Thoracic aorta (tissue), 2 donors: Measurements from ENCODE around the gene NHSL2. TPM values are rescaled to one million over a fixed set of nuclear protein-coding genes. Genes with fewer than 3 reads are reported as not detected.

Source experiments
- ATAC-seq: fragments of 150-250 bp; one replicate; pipeline ENCODE4 v1.8.0; 2017; ENCODE audit warnings: low read depth; ENCODE audit not compliant: insufficient number of reproducible peaks, low FRiP score
- DNase-seq: peaks from one replicate; pipeline ENCODE4 v3.0.0-alpha.2; 2020; ENCODE audit warnings: low spot score
- H3K27ac ChIP-seq, 2 donors: fragments of 200-600 bp; sonication (generic); 1 replicate in 1 of 2; 2 replicates in 1 of 2; pipeline ENCODE4 v1.5.1; 2016; ENCODE audit warnings: mild to moderate bottlenecking in 2 of 2, moderate library complexity in 2 of 2
- H3K27me3 ChIP-seq: fragments of 200-600 bp; sonication (generic); replicated peaks from 2 replicates; pipeline ENCODE4 v1.6.0; 2016; ENCODE audit warnings: mild to moderate bottlenecking; ENCODE audit not compliant: insufficient read depth
- H3K36me3 ChIP-seq: fragments of 200-600 bp; sonication (generic); one replicate; pipeline ENCODE4 v1.5.1; 2016
- H3K4me1 ChIP-seq, 2 donors: fragments of 200-600 bp; sonication (generic); 1 replicate in 1 of 2; 2 replicates in 1 of 2; pipeline versions ENCODE4 v1.5.1 to v1.6.0; 2016; ENCODE audit warnings: low read depth in 2 of 2, mild to moderate bottlenecking in 1 of 2; ENCODE audit not compliant: control insufficient read depth in 1 of 2
- H3K4me3 ChIP-seq: fragments of 200-600 bp; sonication (generic); 2 replicates; pipeline ENCODE4 v1.5.1; 2016; ENCODE audit warnings: mild to moderate bottlenecking
- H3K9me3 ChIP-seq: fragments of 200-600 bp; sonication (generic); 2 replicates; pipeline ENCODE4 v1.5.1; 2016
- CTCF ChIP-seq: fragments of 200-600 bp; sonication (generic); IDR thresholded peaks from one replicate; pipeline ENCODE4 v1.5.1; 2019; ENCODE audit warnings: antibody characterized with exemption
- total RNA-seq, 2 donors: library from RNA; depleted of rRNA; stranded (reverse); fragments of >200 nt; gene quantifications; one replicate each; pipeline versions ENCODE4 v1.1.0 to v1.2.3, GENCODE V29; 2016

NHSL2 gene
- total RNA-seq, 2 donors from 2014 or later = 15.0 to 16.5 TPM

DNA sequence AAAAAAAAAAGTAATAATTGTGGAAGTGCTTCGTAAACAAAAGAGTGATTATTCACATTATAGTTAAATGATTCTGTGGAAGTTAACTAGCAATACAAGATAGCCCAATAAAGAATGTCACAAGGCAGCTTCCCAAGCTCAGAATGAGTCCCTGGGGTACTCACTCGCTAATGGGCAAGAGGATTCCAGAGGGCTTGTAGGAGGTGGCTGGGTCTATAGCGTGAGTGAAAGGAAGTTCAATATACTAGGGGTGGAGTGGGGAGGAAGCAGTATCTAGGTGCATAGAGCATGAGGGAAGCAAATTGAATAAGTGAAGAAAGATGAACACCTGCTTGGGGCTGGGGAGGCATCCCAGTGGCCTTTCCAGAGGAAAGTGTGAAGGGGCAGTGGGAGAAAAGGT, 178.6 kb downstream of the NHSL2 start:
- no peak overlapping the region for H3K27ac ChIP-seq
- H3K27me3 ChIP-seq = no peaks in the 10 kb centered on the region

GRCh38 chrX:72094894-72095293, 184.2 kb downstream of the NHSL2 start:
- H3K9me3 ChIP-seq = no peaks in the 10 kb centered on the region
- no peaks in the 10 kb centered on the region for H3K27me3 ChIP-seq
- no peak overlapping the region for H3K27ac ChIP-seq
- H3K4me1 ChIP-seq = no peaks in the 10 kb centered on the region
- DNase-seq (no peak), ATAC-seq (no peak)
- TF ChIP-seq CTCF = no peak
- no peak overlapping the region for H3K4me3 ChIP-seq
- H3K36me3 ChIP-seq = no peaks in the 10 kb centered on the region

More for the DNA sequence above, 178.6 kb downstream of the NHSL2 start:
- Histone ChIP-seq H3K9me3 (no peaks in the 10 kb centered on the region), H3K36me3 (no peaks in the 10 kb centered on the region), H3K4me3 (no peak overlapping the region), H3K4me1 (no peaks in the 10 kb centered on the region)
- ATAC-seq (no peak), DNase-seq (no peak)
- no peak for TF ChIP-seq CTCF

GRCh38 chrX:72095370-72095769, 184.7 kb downstream of the NHSL2 start:
- Histone ChIP-seq H3K4me3 (no peak overlapping the region), H3K9me3 (no peaks in the 10 kb centered on the region), H3K27me3 (no peaks in the 10 kb centered on the region), H3K27ac (no peak overlapping the region), H3K4me1 (no peaks in the 10 kb centered on the region), H3K36me3 (no peaks in the 10 kb centered on the region)
- ATAC-seq = no peak
- no peak for DNase-seq
- TF ChIP-seq CTCF = no peak

DNA sequence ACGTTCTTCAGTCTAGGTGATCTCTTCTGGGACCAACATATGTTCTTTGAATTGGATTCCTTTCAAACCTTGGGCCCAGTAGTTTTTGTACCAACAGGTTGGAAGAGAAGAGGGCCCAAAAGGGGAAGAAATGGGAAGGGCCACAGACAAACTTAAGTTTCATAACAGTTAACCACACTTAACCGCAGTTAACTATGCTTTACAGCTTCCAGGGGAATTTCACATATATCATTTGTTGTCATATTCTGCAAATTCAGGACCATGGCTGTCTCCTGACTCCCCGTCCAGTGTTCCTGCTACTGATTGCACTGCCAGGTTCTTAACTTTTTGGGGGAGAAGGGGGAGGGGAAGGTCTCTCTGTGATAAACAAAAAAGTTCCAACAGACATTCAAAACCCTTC, 186.5 kb downstream of the NHSL2 start:
- Histone ChIP-seq H3K4me1 (no peaks in the 10 kb centered on the region), H3K4me3 (no peak overlapping the region), H3K36me3 (no peaks in the 10 kb centered on the region), H3K27ac (no peak overlapping the region), H3K27me3 (no peaks in the 10 kb centered on the region), H3K9me3 (no peaks in the 10 kb centered on the region)
- no peak for TF ChIP-seq CTCF
- ATAC-seq (no peak), DNase-seq (no peak)

GRCh38 chrX:72100051-72100755, 189.6 kb downstream of the NHSL2 start:
- H3K4me3 ChIP-seq = no peak overlapping the region
- H3K36me3 ChIP-seq = no peaks in the 10 kb centered on the region
- H3K4me1 ChIP-seq = no peaks in the 10 kb centered on the region
- ATAC-seq = no peak
- no peaks in the 10 kb centered on the region for H3K9me3 ChIP-seq
- no peak overlapping the region for H3K27ac ChIP-seq
- no peak for TF ChIP-seq CTCF
- no peak for DNase-seq
- H3K27me3 ChIP-seq = no peaks in the 10 kb centered on the region
